ENCODE data around the gene ANKMY2. TPM values are rescaled to one million over a fixed set of nuclear protein-coding genes. Genes with fewer than 3 reads are reported as not detected.
"Not testable (repeated sequence)": the region's sequence is repeated elsewhere in the genome, so short reads cannot be mapped to it uniquely, and the experiment has no call there.

The ANKMY2 gene
- total RNA-seq, 1 donor from 2014 or later = 36.5 TPM

DNA sequence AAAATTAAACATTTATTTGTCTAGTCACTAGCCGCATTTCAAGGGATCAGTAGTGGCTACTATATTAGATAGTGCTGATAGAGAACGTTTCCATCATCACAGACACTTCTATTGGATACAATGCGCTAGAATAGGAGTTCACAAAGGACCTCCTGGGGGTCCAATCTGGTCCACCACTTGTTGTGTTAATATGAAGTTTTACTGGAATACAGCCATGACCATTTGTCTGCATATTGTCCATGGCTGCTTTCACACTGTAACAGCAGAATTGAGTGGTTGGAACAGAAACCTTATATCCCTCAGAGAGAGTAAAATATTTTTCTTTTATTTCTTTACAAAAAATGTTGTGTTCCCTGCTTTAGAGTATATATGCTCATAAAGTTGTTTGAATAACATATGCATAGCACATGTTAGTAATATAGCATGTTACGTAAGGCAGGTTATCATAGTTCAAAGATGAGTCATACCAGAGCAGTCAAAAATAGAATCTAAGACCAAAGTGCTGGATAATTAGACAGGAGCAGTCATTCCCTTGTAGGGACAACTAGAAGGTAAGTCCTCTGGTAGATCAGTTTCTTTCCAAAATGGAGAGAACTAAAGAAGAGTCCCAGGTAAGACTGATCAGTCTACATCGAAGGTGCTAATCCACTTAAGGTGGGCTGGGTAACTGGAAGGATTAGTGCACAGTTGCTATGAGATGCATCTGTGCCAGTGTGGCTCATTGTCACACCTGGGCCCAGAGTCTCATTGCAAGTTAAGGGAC is 15.3 kb upstream of the ANKMY2 start:
- intact Hi-C loops (cut with DNase I) = no loop called here
- DNase-seq (ENCODE audit: low spot score) = no peak

DNA sequence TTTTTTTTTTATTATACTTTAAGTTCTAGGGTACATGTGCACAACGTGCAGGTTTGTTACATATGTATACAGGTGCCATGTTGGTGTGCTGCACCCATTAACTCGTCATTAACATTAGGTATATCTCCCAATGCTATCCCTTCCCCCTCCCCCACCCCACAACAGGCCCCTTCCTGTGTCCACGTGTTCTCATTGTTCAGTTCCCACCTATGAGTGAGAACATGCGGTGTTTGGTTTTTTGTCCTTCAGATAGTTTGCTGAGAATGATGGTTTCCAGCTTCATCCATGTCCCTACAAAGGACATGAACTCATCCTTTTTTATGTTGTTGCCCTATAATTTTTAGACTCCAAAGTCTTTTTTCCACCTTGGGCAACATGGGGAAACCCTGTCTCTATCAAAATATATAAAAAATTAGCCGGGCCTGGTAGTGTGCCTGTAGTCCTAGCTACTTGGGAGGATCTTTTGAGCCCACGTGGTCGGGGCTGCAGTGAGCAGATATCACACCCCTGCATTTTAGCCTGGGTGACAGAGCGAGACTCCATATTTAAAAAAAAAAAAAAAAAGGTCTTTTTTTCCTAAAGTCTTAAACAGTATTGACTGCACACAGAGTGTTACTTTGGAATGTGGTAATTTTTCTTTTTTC is 14.4 kb upstream of the ANKMY2 start:
- intact Hi-C loops (cut with DNase I); DNase-seq (ENCODE audit: low spot score): not testable (repeated sequence)

DNA sequence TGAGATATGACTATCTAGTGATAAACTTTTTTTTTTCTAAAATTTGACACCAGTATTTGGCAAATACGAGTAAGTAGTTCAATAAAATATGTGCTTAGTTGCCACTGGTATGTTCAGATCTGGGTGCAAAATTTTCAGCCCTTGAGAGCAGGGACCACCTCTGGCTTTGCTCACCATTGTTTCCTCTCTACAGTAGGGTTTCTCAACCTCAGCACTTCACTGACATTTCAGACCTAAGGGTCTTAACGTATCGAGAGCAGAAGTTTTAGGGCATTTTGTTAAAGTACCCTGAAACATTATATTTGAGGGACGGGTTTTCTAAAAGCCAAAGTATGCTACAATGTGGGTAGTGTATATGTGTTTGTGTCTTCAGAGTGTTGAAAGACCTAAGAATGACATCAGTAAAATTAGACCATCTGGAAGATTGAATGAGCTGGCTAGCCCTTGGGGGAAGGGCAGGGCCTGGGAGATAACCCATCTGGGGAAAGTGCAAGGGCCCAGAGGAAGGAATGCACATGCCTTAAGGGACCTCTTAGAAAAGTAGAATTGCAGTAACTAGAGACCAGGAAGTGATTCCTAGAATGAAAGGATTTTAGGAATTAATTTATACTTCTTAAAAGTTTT is 12.2 kb upstream of the ANKMY2 start:
- no peak for DNase-seq (ENCODE audit: low spot score)
- intact Hi-C loops (cut with DNase I) = no loop called here

DNA sequence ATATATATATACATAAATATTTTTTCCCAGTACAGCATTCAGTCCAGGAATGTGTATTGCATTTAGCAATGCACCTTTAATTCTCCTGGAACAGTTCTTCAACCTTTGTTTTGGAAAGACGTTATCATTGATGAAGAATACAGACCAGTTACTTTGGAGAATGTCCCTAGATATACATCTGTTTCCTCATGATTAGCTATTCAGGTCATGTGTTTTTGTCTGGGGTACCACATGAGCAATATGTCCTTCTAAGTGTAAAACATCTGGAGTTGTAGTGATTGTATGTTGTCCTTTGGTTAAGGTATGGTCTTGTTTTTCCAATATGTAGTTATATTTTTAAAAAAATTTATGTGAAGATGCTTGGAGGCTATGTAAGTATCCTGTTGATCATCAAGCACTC is 10.6 kb upstream of the ANKMY2 start:
- intact Hi-C loops (cut with DNase I) = no loop called here
- DNase-seq (ENCODE audit: low spot score) = no peak

DNA sequence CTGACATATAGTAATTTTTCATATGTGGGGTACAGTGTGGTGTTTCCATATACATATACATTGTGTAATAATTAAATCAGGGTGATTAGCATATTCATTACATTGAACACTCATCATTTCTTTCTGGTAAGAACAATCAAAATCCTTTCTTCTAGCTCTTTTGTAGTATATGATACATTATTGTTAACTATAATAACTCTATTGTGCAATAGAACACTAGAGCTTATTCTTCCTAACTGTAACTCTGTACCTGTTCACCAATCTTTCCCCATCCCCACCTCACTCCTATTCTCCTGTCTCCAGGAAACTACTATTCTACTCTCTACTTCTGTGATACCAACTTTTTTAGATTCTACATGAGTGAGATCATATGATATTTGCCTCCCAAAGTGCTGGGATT is 9.8 kb upstream of the ANKMY2 start:
- DNase-seq (ENCODE audit: low spot score) = no peak

DNA sequence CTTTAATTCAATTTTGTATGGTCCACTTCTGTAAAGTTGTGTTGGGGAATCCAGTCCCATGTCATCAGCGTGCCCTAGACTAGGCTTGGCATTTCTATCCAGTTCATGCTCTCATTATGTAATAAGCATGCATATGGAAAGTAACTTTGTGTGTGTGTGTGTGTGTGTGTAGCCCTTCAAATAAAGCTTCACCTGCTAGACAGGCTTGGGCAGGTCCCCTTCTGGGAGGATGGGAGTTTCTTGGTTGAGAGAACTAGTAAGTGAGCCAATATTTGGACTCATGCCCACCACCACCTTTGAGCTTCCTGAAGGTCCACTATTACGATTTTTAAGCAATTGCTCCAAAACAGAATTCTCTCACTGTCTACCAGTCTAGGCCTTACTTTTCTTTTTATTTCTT is 7.3 kb upstream of the ANKMY2 start:
- intact Hi-C loops (cut with DNase I) = no loop called here
- DNase-seq (ENCODE audit: low spot score) = no peak

More for the DNA sequence above, 9.8 kb upstream of the ANKMY2 start:
- intact Hi-C loops (cut with DNase I) = no loop called here

DNA sequence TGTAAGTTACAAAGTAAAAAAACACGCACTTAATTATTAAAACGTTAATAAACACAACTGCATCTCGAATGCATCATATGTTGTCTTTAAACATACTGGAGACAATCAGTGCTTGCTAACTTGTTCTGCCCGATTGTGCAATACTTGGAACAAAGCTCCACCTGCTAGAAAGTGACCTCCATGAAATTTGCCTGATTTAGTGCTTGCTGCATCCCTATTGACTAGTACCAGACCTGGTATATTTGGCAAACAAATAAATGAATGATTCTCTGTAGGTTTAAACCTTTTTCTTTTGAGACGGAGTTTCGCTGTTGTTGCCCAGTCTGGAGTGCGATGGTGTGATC is 6.7 kb upstream of the ANKMY2 start:
- no peak for DNase-seq (ENCODE audit: low spot score)

DNA sequence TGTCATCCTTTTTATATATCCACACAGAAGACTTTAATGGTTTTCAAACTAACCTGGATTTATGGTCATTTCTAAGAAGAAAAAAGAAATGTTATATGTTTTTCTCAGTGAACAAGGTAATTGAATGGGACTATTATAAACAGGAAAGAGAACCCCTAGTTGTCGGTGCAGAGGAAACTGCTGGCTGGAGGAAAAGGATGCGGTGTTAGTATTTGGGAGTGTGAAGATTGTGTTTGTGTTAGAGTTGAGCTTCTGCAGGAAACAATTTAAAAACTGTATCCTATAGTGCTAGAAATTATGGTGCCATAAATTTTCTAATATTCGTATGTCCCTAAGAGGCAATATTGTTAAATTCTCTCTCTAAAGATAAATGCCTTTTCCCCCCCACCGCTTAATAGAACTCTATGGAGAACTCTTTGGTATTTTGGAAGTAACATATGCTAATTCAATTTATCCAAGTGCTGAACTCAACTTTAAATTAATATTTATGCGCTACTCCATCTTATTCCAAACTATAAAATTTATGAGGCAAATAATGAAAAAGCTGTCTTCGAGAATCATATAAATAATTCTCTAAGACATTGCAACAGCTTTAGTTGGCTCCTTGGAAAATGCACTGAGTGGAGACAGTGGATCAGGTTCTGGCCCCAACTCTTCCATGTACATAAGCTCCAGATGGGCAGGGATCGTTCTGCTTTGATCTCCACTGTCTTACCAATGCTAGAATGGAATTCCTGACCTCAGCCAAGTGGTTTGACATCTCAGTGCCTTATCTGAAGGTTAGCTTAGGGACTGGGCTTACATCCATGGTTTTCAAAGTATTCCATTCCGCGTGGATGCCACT is 6.1 kb upstream of the ANKMY2 start:
- no peak for DNase-seq (ENCODE audit: low spot score)
- intact Hi-C loops (cut with DNase I) = no loop called here

More for the DNA sequence above, 6.7 kb upstream of the ANKMY2 start:
- intact Hi-C loops (cut with DNase I) = no loop called here

DNA sequence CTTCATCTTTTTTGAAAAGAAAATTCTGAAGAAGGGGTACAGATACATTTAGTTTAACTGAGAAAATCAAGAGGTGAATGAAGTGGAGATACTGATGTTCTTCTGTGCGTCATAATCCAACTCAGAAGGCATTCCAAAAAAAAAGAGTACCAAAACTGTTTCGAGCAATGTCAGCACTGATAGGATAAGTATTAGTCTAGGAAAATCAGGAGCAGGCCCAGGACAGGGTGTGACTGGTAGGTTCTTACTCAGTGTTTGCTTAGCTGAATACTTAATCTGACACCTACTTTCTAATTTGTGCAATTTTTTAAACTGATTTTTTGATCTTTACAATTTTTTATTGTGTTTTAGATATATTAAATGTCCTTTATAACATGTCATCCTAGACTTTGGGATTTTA is 4.7 kb upstream of the ANKMY2 start:
- intact Hi-C loops (cut with DNase I) = no loop called here
- no peak for DNase-seq (ENCODE audit: low spot score)

DNA sequence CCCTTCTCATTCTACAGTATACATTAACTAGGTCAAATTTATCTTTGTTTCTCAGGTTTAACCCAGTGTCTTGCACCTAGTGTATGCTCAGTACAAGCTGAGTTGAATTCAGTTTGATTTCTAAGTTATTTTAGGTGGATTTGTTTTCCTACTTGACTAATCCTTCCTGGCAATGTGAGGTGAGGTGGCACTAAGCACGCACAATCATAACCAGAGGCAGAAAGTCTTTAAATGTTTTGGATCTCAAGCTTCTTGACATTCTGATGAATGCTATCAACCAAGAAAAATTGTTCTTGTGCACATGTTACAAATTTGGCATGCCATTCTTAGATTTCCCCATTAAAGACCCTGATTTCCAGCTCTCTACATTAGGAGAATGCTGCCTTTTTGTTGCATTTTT is 3.6 kb upstream of the ANKMY2 start:
- intact Hi-C loops (cut with DNase I) = loop anchor here (10.0 kb wide), 1 partner anchor 646 kb away; the partner anchor contains the start of gene AHR

DNA sequence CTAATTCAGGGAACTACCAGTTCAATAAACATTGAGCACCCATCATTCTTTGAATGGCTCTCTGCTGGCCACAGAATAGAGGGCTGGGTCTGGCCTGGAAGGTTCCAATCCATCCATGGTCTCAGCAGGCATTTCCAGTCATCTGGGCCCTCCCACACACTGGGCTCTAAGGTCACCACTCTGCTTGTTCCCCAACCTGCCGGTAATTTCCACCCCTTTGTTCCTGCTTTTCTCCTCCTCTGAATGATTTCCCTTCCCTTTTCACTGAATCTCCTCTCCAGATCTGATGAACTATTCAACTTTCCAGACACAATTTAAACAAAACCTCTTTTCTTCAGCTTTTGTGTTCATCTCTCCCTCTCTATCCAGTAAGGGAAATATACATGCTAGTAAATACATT is 3.0 kb upstream of the ANKMY2 start:
- DNase-seq (ENCODE audit: low spot score) = no peak
- intact Hi-C loops (cut with DNase I) = loop anchor here (10.0 kb wide), 1 partner anchor 646 kb away; the partner anchor contains the start of gene AHR

More for the DNA sequence above, 3.6 kb upstream of the ANKMY2 start:
- DNase-seq (ENCODE audit: low spot score) = no peak

DNA sequence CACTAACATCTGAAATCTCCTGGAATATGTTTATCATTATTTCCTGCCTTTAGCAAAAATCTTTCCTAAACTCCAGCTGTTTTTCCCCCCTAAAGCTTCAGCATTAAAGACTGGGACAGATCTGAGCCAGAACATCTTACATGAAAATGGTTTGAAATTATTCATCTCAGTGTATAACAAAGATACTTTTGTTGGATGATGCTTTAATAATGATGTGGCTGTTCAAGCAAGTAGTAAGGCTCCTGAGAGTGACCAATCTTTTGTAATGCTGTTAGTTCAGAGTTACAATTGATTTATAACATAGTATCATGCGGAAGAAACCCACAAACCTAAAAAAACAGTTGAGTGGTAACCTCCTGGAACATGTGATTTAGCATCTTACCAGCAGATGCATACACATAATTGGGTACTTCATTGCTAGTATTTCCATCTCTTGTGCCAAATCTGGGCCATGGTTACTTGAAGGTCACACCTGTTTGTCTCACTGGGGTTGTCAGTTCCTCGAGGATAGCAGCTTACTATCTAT is 1.9 kb upstream of the ANKMY2 start:
- no peak for DNase-seq (ENCODE audit: low spot score)
- intact Hi-C loops (cut with DNase I) = loop anchor here (10.0 kb wide), 1 partner anchor 647 kb away; the partner anchor contains the start of gene AHR

DNA sequence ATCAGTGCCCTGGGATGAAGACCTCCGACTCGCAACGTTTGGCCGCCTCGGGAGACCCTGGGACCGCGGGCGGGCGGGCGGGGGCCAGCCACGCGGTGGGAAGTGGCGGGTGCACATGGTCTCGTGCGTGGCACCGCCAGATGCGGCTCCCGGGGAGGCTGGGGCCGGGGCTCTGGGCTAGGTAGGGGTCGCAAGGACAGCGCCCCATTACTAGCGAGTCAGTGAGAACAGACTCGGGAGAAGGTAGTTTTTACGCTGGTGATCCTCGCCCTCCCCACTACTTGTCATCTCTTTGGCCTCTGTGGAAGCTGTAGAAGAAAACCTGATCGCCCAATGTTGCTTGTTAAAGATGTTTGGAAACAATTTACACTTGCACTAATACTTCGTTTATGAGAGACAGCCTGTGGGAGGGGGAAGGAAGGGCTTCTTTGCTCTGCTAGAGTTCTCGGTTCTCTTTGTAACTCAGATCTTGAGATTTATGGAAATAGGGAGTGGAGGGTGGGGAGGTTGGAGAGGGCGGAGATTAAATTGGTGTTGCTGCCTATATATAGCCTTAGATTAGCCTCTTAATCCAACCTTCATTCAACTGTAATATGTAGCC is 1.0 kb upstream of the ANKMY2 start:
- intact Hi-C loops (cut with DNase I) = loop anchor here (10.0 kb wide), 1 partner anchor 648 kb away; the partner anchor contains the start of gene AHR
- no peak for DNase-seq (ENCODE audit: low spot score)

DNA sequence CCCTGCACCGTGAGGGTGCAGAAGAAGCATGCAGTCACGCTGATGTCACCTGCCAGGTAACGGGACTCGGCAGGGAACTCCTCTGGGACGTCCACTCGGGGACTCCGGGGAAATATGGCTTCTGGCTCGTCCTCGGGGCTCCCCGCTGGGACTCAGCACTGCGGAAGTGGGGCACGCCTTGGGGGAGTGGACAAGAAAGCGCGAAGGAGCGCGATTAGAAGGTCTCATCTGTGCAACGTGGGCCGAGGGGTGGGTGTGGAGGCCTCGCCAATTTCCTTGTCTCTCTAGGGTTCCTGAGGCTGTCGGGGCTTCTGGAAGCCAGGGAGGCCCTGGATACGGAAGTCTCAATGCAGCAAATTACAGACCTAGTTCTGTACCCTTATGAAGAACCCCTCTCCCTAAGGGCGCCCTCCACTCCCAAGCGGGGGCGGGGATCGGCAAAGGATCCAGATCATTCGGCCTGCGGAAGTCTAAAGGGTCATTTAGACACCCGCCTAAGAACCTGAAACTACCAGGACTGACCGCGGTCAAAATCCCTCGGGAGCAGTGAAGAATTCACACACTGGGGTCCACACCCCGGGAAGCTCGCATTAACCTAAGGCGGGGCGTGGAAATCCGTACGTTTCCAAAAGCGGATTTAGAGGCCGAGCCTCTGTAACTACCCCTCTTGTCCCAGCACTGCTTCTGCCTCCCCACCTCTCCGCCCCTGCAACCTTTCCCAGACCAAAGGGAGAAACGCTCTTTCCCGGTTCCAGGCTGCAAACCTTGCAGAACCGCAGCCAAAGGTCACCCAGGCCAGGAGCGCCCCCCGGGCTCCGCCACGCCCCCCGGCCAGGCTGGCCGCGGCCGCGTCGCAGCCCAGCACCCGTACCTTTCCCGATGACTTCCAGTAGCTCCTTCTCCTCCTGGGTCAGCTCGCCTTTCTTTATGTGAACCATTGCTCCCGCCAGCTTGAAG is 640 bp downstream of the ANKMY2 start:
- intact Hi-C loops (cut with DNase I) = loop anchor here (10.0 kb wide), 1 partner anchor 650 kb away; the partner anchor contains the start of gene AHR
- no peak for DNase-seq (ENCODE audit: low spot score)

DNA sequence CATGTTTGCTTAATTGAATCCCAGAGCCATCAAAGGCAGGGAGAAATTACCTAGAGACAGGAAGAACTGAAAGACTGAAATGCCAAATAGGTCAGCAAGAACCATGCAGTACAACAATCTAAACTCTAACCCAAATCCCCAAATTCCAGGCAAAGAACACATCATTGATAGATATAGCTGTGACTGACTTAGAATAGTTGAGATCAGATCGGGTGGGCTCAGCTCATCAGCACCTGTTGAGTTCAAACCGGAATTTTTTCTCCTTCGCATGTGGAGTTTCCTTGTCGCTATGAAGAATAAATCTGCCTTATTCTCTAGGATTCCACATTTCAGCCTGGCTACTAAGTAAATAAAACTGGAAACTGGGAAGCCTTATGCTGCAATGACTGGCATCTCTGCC is 1.4 kb downstream of the ANKMY2 start:
- no peak for DNase-seq (ENCODE audit: low spot score)
- intact Hi-C loops (cut with DNase I) = loop anchor here (10.0 kb wide), 1 partner anchor 651 kb away; the partner anchor contains the start of gene AHR

DNA sequence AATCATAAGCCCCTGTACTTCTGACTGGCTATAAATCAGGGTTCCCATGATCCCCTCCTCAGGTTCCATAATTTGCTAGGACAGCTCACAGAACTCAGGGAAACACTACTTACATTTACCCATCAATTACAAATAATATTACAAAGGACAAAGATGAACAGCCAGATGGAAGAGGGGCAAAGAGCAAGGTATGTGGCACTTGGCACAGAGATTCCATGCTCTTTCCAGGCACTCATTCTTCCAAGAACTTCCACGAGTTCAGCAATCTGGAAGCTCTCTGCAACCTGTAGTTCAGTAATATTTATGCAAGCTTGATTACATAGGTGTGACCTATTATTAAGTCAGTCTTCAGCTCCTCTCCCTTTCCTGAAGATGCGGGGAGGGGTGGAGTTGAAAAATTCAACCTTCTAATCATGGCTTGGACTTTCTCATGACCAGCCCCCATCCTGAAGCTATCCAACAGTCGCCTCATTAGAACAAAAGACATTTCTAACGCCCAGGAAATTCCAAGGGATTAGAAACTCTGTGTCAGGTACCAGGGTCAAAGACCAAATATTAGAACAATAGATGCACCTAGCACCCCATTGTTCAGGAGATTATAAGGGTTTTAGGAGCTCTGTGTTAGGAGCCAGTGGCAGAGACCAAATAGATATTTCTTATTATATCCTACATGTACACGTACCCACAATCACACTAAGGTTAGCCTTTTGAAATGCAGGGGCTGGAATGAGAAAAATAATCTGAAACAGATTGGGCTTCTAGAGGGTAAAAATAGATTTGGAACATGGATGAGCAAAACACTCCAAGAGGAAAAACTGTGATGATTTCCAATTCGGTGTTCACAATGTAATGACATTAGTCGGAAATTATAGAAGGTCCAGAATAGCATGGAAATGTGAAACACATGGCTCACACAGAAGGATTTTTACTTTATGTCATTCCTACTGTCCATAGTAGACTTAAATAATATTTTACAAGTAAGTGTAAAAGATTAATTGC is 7.0 kb downstream of the ANKMY2 start:
- intact Hi-C loops (cut with DNase I) = no loop called here
- DNase-seq (ENCODE audit: low spot score) = no peak

DNA sequence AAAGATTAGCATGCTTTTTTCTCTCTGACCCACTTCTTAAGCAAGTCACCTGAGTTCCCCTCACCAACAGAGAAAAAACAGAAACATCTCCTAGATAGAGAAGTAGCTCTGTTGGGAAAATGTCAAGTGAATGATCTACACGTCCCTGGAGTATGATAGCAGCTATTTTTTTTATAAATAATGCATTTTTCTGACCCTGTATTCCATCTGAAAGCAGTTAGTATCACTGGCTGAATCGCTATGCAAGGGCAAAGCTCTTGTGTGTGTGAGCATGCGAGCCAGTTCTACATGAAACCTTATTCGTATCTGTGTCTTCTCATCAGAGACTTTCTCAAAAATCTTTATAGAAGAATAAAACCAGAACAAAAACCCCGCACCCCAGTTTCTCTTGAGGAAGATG is 8.2 kb downstream of the ANKMY2 start:
- intact Hi-C loops (cut with DNase I) = no loop called here
- DNase-seq (ENCODE audit: low spot score) = no peak

Data from cardiac septum (tissue), 1 donor.